GM18907 (cell line): ENCODE measurements around the gene STEAP1B.
"Not testable (repeated sequence)": the region's sequence is repeated elsewhere in the genome, so short reads cannot be mapped to it uniquely, and the experiment has no call there.

Source experiments
- ATAC-seq: cut with Tn5 transposase; IDR thresholded peaks from one replicate; pipeline ENCODE4 v1.9.1; 2021; ENCODE audit warnings: mild to moderate bottlenecking, moderate library complexity; ENCODE audit not compliant: unreplicated experiment

STEAP1B gene

GRCh38 chr7:22499888-22500689 is at the start of gene STEAP1B:
Gene STEAP1B (minus strand): TSS chr7:22500188. CDS start chr7:22494855, 5,333 bp downstream.
- ATAC-seq = peak; percentile 95

- no peak for ATAC-seq
Measured at GRCh38 chr7:22549051-22549450, 49.1 kb upstream of the STEAP1B start.

- no peak for ATAC-seq
Measured at GRCh38 chr7:22548313-22548712, 48.3 kb upstream of the STEAP1B start.

- ATAC-seq = no peak
Measured at GRCh38 chr7:22546769-22547168, 46.8 kb upstream of the STEAP1B start.

- no peak for ATAC-seq
Measured at GRCh38 chr7:22545529-22545928, 45.5 kb upstream of the STEAP1B start.

DNA sequence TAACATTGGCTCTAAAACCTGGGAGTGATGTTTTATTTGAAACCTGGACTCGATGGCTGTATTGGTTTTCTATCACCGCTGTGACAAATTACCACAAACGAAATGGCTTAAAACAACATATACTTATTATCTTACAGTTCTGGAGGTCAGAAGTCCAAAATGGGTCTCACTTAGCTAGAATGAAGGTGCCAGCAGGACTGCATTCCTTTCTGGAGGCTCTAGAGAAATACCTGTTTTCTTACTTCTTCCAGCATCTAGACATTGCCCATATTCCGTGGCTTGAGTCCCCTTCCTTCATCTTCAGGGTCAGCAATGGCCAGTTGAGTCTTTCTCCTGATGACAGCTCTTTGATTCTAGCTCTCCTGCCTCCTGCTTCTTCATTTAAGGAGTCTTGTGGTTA is 44.3 kb upstream of the STEAP1B start:
- ATAC-seq = no peak

DNA sequence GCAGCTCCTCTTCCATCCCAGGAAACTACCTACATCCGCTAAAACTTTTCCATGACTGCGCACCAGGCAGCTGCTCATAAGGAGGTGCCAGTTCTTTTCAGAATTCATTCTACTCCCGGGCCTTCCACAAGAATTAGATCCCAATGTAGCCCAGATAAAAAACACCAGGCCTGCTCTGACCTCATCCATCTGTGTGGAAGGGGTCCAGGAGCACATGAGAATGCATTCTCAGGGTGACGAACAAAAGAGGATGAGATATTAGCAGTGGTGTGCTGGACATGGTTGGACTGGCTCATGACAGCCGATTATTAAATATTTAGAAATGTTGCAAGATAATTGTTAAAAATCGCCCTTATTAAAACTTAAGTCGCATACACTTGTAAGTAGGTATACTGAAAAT is 43.2 kb upstream of the STEAP1B start:
- no peak for ATAC-seq

GRCh38 chr7:22542669-22543068 is 42.7 kb upstream of the STEAP1B start:
- no peak for ATAC-seq

- no peak for ATAC-seq
Measured at GRCh38 chr7:22542254-22542653, 42.3 kb upstream of the STEAP1B start.

DNA sequence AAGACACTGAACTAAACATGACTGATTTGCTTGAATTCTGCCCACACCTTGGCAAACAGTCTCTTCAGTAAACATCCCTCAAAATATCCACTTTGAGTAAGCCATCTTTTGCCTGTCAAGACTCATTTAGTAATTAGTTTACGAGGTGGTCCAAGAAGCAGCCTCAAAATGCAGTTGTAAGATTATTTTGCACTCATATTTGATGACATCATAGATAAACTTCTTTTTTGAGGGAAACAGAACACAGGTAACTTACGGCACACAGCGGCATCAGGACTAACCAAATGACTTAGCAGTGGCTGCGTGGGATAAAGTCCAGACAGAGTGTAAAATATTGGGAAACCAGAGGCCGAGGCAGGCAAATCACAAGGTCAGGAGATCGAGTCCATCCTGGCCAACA is 41.8 kb upstream of the STEAP1B start:
- no peak for ATAC-seq

- ATAC-seq = not testable (repeated sequence)
Measured at GRCh38 chr7:22528537-22528936, 28.5 kb upstream of the STEAP1B start.

GRCh38 chr7:22524353-22524947 is 24.5 kb upstream of the STEAP1B start:
- ATAC-seq = not testable (repeated sequence)

GRCh38 chr7:22523478-22524352 is 23.7 kb upstream of the STEAP1B start:
- ATAC-seq = not testable (repeated sequence)

- not testable (repeated sequence) for ATAC-seq
Measured at GRCh38 chr7:22519560-22519959, 19.6 kb upstream of the STEAP1B start.

DNA sequence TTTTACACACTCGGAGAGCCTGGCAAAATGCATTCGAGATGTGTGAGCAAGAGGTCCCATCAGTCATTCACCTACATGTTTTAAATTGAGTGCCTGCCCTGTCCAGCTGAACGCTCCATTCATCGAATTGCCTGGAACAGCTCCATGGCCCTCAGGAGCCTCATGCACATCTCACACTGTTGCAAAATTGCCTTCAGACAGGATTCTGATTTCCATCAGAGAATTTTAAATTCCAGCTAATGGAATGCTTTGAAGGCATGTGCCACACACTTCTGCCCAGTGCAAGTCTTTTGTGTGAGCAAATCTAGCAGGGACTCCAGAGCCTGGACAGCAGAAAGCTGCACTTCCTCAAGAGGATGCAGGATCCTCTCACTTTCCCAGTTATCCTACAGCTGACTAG is 17.0 kb upstream of the STEAP1B start:
- not testable (repeated sequence) for ATAC-seq

DNA sequence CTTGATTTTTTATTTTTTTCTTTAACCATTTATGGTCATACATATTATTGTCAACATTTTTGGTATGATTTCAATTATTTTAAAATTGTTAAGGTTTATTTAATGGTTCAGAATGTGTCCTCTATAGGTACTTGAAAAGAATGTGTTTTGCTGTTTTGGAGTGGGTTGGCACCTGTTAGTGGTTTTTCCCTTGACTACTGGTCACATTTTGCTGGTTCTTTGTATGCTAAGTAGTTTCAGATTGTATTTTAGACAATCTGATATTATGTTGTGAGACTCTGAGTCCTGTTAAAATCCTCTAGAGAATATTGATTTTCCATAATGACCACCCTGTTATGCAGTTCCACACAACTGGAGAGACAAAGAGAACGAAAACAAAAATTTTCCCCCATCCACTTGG is 15.0 kb upstream of the STEAP1B start:
- not testable (repeated sequence) for ATAC-seq

- not testable (repeated sequence) for ATAC-seq
Measured at GRCh38 chr7:22507320-22507719, 7.3 kb upstream of the STEAP1B start.

DNA sequence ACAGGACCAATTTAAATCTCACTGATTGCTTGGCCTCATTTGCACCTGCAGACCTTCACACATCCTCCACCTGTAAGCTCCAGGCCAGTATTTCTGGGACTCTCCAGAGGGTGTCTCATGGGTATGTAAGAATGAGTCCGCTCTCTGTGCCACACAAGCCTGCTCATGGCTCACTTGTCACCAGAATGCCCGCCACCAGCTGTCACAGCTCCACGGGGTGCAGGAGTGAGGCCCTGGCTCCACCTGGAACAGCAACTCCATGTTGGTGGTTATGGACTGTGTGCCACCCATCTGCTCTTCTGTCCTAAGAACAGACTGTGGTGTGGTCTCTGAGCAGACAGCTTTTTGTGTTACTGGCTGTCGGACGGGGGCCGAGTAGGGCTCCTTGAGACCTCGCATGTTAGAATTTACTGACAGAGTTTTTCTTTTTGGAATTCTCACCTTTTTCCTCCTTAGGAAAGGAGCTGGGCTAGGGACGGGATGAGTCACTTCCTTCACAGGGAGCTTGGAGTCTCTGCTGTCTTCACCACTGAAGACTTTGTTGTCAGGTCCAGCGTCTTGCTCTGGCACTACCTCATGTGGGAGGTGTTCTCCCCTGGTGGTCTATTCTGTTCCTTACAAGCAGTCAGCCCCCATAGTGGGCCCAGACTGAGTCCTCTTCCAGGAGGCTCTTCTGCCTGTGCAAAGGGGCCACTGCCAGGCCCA is 6.5 kb upstream of the STEAP1B start:
- ATAC-seq = not testable (repeated sequence)

DNA sequence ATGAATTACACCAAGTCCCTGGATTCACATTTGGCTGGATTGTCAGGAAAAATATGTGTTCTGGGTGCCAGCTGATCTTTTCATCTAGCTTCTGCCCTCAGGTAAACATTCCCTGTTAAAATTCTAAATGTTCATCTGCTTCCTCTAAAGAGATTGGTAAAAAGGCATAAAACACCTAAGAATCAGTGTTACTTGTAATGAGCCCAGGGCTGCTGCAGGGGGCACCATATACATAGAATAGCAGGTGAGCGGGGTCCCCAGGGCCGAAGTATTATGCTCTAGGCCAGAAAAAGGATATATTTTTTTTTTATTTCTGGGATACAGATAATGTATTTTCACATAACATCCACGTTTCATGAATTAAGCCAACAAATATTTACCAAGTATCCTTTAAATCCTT is 4.5 kb upstream of the STEAP1B start:
- not testable (repeated sequence) for ATAC-seq

GRCh38 chr7:22502104-22502503 is 2.1 kb upstream of the STEAP1B start:
- not testable (repeated sequence) for ATAC-seq

DNA sequence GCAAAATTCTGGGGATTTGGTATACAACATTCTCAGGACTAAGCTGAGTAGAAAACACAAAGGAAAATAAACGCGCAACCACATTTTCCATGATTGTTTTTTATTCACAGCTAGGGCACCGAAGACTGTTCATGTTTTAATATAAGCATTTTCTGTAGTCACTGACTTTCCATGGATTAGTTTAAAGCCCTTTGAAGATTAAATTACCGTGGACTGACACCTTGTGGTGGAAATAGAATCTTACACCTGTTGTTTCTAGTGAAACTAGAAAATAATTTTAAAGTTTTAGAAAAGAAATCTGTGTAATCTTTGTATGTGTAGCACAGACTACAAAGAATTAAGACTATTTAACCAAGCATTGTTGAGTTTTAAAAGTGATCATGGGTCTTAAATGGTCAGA is 1.3 kb upstream of the STEAP1B start:
- ATAC-seq = not testable (repeated sequence)
